HCT116 (cell line): Measurements from ENCODE around the gene FLT3LG. TPM values are rescaled to one million over a fixed set of nuclear protein-coding genes. Genes with fewer than 3 reads are reported as not detected.
A peak's percentile ranks its signal among the peaks of the same experiment; 100 is the strongest.

ENCODE experiments used
- ATAC-seq: fragments of 200-7000 bp; cut with Tn5 transposase; 2 replicates; pipeline ENCODE4 v1.9.1; 2020; ENCODE audit warnings: mild to moderate bottlenecking, moderate library complexity
- BruUV-seq: library from RNA; stranded (reverse); fragments of 400-500 nt; replicated peaks from 2 replicates; lab custom pipeline; 2021; lab: Mats Ljungman, UMichigan
- CTCF ChIA-PET: fragments of 300-600 bp; sonication (Branson Sonifier 250); formaldehyde crosslinking; loops from one replicate; lab custom pipeline; 2021; ENCODE audit warnings: antibody characterized with exemption; lab: Charles Lee
- POLR2A ChIA-PET: fragments of 300-600, 350-600 bp; sonication (Branson Sonifier 250); formaldehyde crosslinking; loops from one replicate; lab custom pipeline; 2021; ENCODE audit warnings: antibody characterized with exemption; lab: Charles Lee
- RAD21 ChIA-PET, 2 experiments: fragments of 300-600 bp; sonication (Branson Sonifier 250); formaldehyde crosslinking; loops; one replicate each; lab custom pipeline; 2023; ENCODE audit warnings: low total read pairs in 2 of 2; ENCODE audit not compliant: uncharacterized antibody in 2 of 2, unreplicated experiment in 2 of 2, low non-redundant PET in 1 of 2; lab: Charles Lee
- DNase-seq: peaks from one replicate; pipeline ENCODE4 v3.0.0-alpha.2; 2010; ENCODE audit warnings: low read depth, low spot score
- H2AFZ ChIP-seq: fragments of 200-600 bp; shearing (Covaris generic), sonication (generic); 2 replicates; pipeline ENCODE4 v1.6.1; 2017; ENCODE audit warnings: low read depth, mixed run types, mixed read lengths, antibody characterized with exemption, low read length; ENCODE audit not compliant: poor library complexity, severe bottlenecking
- H3K27ac ChIP-seq: 2 replicates; pipeline ENCODE4 v1.5.1; 2012; ENCODE audit warnings: low read depth, low read length
- H3K27me3 ChIP-seq: fragments of 200-600 bp; sonication (generic); 2 replicates; pipeline ENCODE4 v1.6.1; 2016; ENCODE audit warnings: mixed run types, low read length, mixed read lengths; ENCODE audit not compliant: insufficient read depth
- H3K36me3 ChIP-seq, 2 experiments: fragments of 200-500 bp in 1 of 2; fragments of 200-600 bp in 1 of 2; sonication (Bioruptor generic) in 1 of 2; sonication (generic) in 1 of 2; 2 replicates each; pipeline versions ENCODE4 v1.5.1 to v1.6.1; 2014 to 2016; ENCODE audit warnings: low read length in 2 of 2, inconsistent platforms in 1 of 2, mixed read lengths in 1 of 2, mixed run types in 1 of 2; ENCODE audit not compliant: insufficient read depth in 2 of 2, control insufficient read depth in 1 of 2
- H3K4me1 ChIP-seq, 2 experiments: fragments of 200-600 bp in 1 of 2; sonication (generic) in 1 of 2; 2 replicates each; pipeline versions ENCODE4 v1.5.1 to v1.6.1; 2012 to 2017; ENCODE audit warnings: low read length in 2 of 2, inconsistent platforms in 1 of 2, mild to moderate bottlenecking in 1 of 2, mixed read lengths in 1 of 2, mixed run types in 1 of 2, moderate library complexity in 1 of 2; ENCODE audit not compliant: insufficient read depth in 2 of 2, control insufficient read depth in 1 of 2
- H3K4me2 ChIP-seq: fragments of 200-600 bp; sonication (generic); 2 replicates; pipeline ENCODE4 v1.6.1; 2017; ENCODE audit warnings: mixed run types, low read length, mixed read lengths
- H3K4me3 ChIP-seq, 2 experiments: fragments of 200-600 bp in 1 of 2; sonication (generic) in 1 of 2; replicated peaks in 1 of 2; 2 replicates each; pipeline ENCODE4 v1.5.1; 2011 to 2016; ENCODE audit warnings: low read length in 2 of 2, control low read depth in 1 of 2, low read depth in 1 of 2, mild to moderate bottlenecking in 1 of 2, mixed read lengths in 1 of 2, mixed run types in 1 of 2
- H3K79me2 ChIP-seq: fragments of 200-600 bp; sonication (generic); 2 replicates; pipeline ENCODE4 v1.6.1; 2017; ENCODE audit warnings: mild to moderate bottlenecking, mixed run types, low read length, moderate library complexity, mixed read lengths; ENCODE audit not compliant: insufficient read depth
- H3K9ac ChIP-seq: fragments of 200-600 bp; sonication (generic); 2 replicates; pipeline ENCODE4 v1.6.1; 2016; ENCODE audit warnings: low read length, mixed read lengths
- H3K9me2 ChIP-seq: fragments of 200-600 bp; sonication (generic), shearing (Covaris generic); 2 replicates; pipeline ENCODE4 v1.6.1; 2017; ENCODE audit warnings: mixed run types, mild to moderate bottlenecking, moderate library complexity; ENCODE audit not compliant: insufficient read depth
- H3K9me3 ChIP-seq, 2 experiments: fragments of 200-500 bp in 1 of 2; fragments of 200-600 bp in 1 of 2; sonication (Bioruptor generic) in 1 of 2; sonication (generic) in 1 of 2; 2 replicates each; pipeline ENCODE4 v1.6.1; 2014 to 2017; ENCODE audit warnings: low read length in 2 of 2, mixed read lengths in 2 of 2, inconsistent platforms in 1 of 2, low read depth in 1 of 2, mild to moderate bottlenecking in 1 of 2, mixed run types in 1 of 2, moderate library complexity in 1 of 2; ENCODE audit not compliant: control insufficient read depth in 1 of 2, insufficient read depth in 1 of 2
- H4K20me1 ChIP-seq: fragments of 200-600 bp; sonication (generic), shearing (Covaris generic); 2 replicates; pipeline ENCODE4 v1.6.1; 2017; ENCODE audit warnings: mixed run types, mild to moderate bottlenecking, moderate library complexity; ENCODE audit not compliant: insufficient read depth
- EGR1 ChIP-seq: IDR thresholded peaks from 2 replicates; pipeline ENCODE4 v1.6.1; 2012; ENCODE audit warnings: low read depth
- ELF1 ChIP-seq: IDR thresholded peaks from 2 replicates; pipeline ENCODE4 v1.6.1; 2012; ENCODE audit warnings: low read depth, borderline replicate concordance
- EZH2 ChIP-seq: fragments of 200-600 bp; sonication (generic); IDR thresholded peaks from 2 replicates; pipeline ENCODE4 v1.6.1; 2017; ENCODE audit warnings: antibody characterized with exemption, mixed run types
- EZH2phosphoT487 ChIP-seq: fragments of 200-600 bp; IDR thresholded peaks from 2 replicates; pipeline ENCODE4 v1.6.1; 2018; ENCODE audit warnings: antibody characterized with exemption, borderline replicate concordance
- POLR2A ChIP-seq: IDR thresholded peaks from 2 replicates; pipeline ENCODE4 v1.7.0; 2011; ENCODE audit warnings: borderline replicate concordance; ENCODE audit not compliant: insufficient read depth, insufficient read length; ENCODE audit errors: extremely low read depth
- RAD21 ChIP-seq: IDR thresholded peaks from 2 replicates; pipeline ENCODE4 v1.6.1; 2012; ENCODE audit warnings: low read depth, mild to moderate bottlenecking
- SP1 ChIP-seq: IDR thresholded peaks from 2 replicates; pipeline ENCODE4 v1.6.1; 2012; ENCODE audit warnings: low read depth
- YY1 ChIP-seq: IDR thresholded peaks from 2 replicates; pipeline ENCODE4 v1.6.1; 2011; ENCODE audit warnings: low read length, low read depth, moderate library complexity, mild to moderate bottlenecking; ENCODE audit not compliant: insufficient replicate concordance; ENCODE audit errors: extremely low read depth
- ZFX ChIP-seq: fragments of 450-650 bp; IDR thresholded peaks from 2 replicates; pipeline ENCODE4 v1.6.1; 2017
- intact Hi-C: fragments of 100-400 bp; cut with micrococcal nuclease; formaldehyde crosslinking; loops from 2 replicates; pipeline ENCODE4 v1.10.0; 2022
- total RNA-seq: library from RNA; stranded (reverse); gene quantifications from one replicate; pipeline ENCODE4 v1.2.1, GENCODE V29; 2021; ENCODE audit not compliant: unreplicated experiment
- TF ChIP-seq, protein P1 (sequence below): IDR thresholded peaks from 2 replicates; pipeline ENCODE4 v1.6.1; 2012
- TF ChIP-seq, protein P2 (sequence below): IDR thresholded peaks from 2 replicates; pipeline ENCODE4 v1.6.1; 2011; ENCODE audit warnings: mild to moderate bottlenecking, low read length, moderate library complexity; ENCODE audit not compliant: insufficient replicate concordance; ENCODE audit errors: extremely low read depth

FLT3LG gene
- total RNA-seq, 1 experiment from 2014 or later = 3.8 TPM

DNA sequence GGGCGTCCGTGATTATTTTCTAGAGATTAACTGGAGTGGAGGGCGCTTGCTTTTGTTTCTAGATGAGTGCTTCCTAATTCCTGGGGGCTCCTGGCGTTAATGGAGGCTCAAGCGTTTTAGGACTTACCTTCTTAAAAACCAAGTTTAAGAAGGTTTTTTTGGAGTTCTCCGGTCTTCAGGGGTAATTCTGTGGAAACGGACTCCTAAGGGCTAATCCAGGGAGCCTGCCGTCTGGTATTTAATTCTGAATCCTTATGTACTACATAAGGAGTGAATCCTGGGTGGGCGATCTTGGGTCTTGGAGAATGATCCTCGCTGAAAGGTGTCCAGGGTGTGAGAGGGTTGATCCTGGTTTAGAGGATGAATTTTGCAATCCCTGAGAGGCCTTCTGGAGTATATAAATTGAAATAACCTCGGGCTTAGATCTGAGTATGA lies 22.6 kb downstream of the FLT3LG start:
- Histone ChIP-seq H4K20me1 (peaks cover 14% of the 10 kb centered on the region; the same call in 1 of the 2 replicates), H3K9me3 (no peaks in the 10 kb centered on the region), H3K27ac (peak overlapping the region; percentile 86), H3K79me2 (peaks cover 34% of the 10 kb centered on the region), H3K36me3 (peaks cover 13 to 34% of the 10 kb centered on the region in 2 experiments), H3K4me3 (peak overlapping the region; percentile 90 to 96), H3K4me2 (peak overlapping the region; percentile 85), H3K4me1 (peaks cover 15 to 67% of the 10 kb centered on the region in 2 experiments)
- ChIA-PET POLR2A (interaction anchor here (1.0 to 3.2 kb wide), 9 partner anchors 11 to 270 kb away, joined by 3 to 17 read pairs (median 7); partner anchors contain the start of genes ALDH16A1, AP2A1, NOSIP and PIH1D1), CTCF (interaction anchor here (1.7 kb wide), 1 partner anchor 50 kb away, joined by 9 read pairs; no protein-coding TSS in a partner anchor)
- intact Hi-C loops = no loop called here
- no peak for DNase-seq
- TSS peak; percentile 66 for BruUV-seq
- TF ChIP-seq ELF1 (no peak), EZH2 (no peak), YY1 (no peak), EGR1 (no peak), ZFX (no peak), EZH2phosphoT487 (no peak), RAD21 (no peak), POLR2A (no peak), SP1 (no peak)
- TF ChIP-seq, protein P1, sequence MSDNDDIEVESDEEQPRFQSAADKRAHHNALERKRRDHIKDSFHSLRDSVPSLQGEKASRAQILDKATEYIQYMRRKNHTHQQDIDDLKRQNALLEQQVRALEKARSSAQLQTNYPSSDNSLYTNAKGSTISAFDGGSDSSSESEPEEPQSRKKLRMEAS = no peak
- TF ChIP-seq, protein P2, sequence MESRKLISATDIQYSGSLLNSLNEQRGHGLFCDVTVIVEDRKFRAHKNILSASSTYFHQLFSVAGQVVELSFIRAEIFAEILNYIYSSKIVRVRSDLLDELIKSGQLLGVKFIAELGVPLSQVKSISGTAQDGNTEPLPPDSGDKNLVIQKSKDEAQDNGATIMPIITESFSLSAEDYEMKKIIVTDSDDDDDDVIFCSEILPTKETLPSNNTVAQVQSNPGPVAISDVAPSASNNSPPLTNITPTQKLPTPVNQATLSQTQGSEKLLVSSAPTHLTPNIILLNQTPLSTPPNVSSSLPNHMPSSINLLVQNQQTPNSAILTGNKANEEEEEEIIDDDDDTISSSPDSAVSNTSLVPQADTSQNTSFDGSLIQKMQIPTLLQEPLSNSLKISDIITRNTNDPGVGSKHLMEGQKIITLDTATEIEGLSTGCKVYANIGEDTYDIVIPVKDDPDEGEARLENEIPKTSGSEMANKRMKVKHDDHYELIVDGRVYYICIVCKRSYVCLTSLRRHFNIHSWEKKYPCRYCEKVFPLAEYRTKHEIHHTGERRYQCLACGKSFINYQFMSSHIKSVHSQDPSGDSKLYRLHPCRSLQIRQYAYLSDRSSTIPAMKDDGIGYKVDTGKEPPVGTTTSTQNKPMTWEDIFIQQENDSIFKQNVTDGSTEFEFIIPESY = no peak
- TF ChIP-seq, all 23 proteins: peak for 0
- no peaks in the 10 kb centered on the region for H3K9me2 ChIP-seq
- no peak for ATAC-seq
- RAD21 ChIA-PET = no interaction called here
- H3K9ac ChIP-seq = peak overlapping the region; percentile 99
- H2AFZ ChIP-seq = no peak overlapping the region
- no peaks in the 10 kb centered on the region for H3K27me3 ChIP-seq
